ENCODE results near the gene TXNDC11. TPM values are rescaled to one million over a fixed set of nuclear protein-coding genes. Genes with fewer than 3 reads are reported as not detected.

TXNDC11 gene
- total RNA-seq, 1 donor from 2014 or later, result 36.1 TPM

GRCh38 chr16:11738742-11739544, 3.7 kb downstream of the TXNDC11 start:
- no peak for TF ChIP-seq CTCF (IDR thresholded peaks at IDR 0.05; ENCODE audit: insufficient read depth, low read length, poor library complexity, severe bottlenecking)
- DNase-seq (ENCODE audit: low read depth), result no peak
- Histone ChIP-seq H3K4me3 (ENCODE audit: low read depth, low read length) (no peak overlapping the region), H3K36me3 (ENCODE audit: control insufficient read depth, insufficient read depth, low read length) (peaks cover 3% of the 10 kb centered on the region), H3K27me3 (ENCODE audit: control insufficient read depth, insufficient read depth, low read length) (no peaks in the 10 kb centered on the region)

GRCh38 chr16:11737713-11738112, 4.9 kb downstream of the TXNDC11 start:
- no peak overlapping the region for H3K4me3 ChIP-seq (ENCODE audit: low read depth, low read length)
- no peak for DNase-seq (ENCODE audit: low read depth)
- no peaks in the 10 kb centered on the region for H3K27me3 ChIP-seq (ENCODE audit: control insufficient read depth, insufficient read depth, low read length)
- no peak for TF ChIP-seq CTCF (IDR thresholded peaks at IDR 0.05; ENCODE audit: insufficient read depth, low read length, poor library complexity, severe bottlenecking)
- H3K36me3 ChIP-seq (ENCODE audit: control insufficient read depth, insufficient read depth, low read length), result peaks cover 3% of the 10 kb centered on the region

- no peak overlapping the region for H3K4me3 ChIP-seq (ENCODE audit: low read depth, low read length)
- H3K36me3 ChIP-seq (ENCODE audit: control insufficient read depth, insufficient read depth, low read length), result peaks cover 3% of the 10 kb centered on the region
- no peaks in the 10 kb centered on the region for H3K27me3 ChIP-seq (ENCODE audit: control insufficient read depth, insufficient read depth, low read length)
- no peak for TF ChIP-seq CTCF (IDR thresholded peaks at IDR 0.05; ENCODE audit: insufficient read depth, low read length, poor library complexity, severe bottlenecking)
- DNase-seq (ENCODE audit: low read depth), result no peak
These were observed 5.8 kb downstream of the TXNDC11 start for GRCh38 chr16:11736903-11737302.

GRCh38 chr16:11735787-11736186, 6.9 kb downstream of the TXNDC11 start:
- no peaks in the 10 kb centered on the region for H3K27me3 ChIP-seq (ENCODE audit: control insufficient read depth, insufficient read depth, low read length)

GRCh38 chr16:11734653-11735043, 8.0 kb downstream of the TXNDC11 start:
- H3K4me3 ChIP-seq (ENCODE audit: low read depth, low read length), result no peak overlapping the region
- DNase-seq (ENCODE audit: low read depth), result no peak
- no peak for TF ChIP-seq CTCF (IDR thresholded peaks at IDR 0.05; ENCODE audit: insufficient read depth, low read length, poor library complexity, severe bottlenecking)
- peaks cover 3% of the 10 kb centered on the region for H3K36me3 ChIP-seq (ENCODE audit: control insufficient read depth, insufficient read depth, low read length)
- H3K27me3 ChIP-seq (ENCODE audit: control insufficient read depth, insufficient read depth, low read length), result no peaks in the 10 kb centered on the region

More at GRCh38 chr16:11735787-11736186, 6.9 kb downstream of the TXNDC11 start:
- peaks cover 3% of the 10 kb centered on the region for H3K36me3 ChIP-seq (ENCODE audit: control insufficient read depth, insufficient read depth, low read length)
- no peak for TF ChIP-seq CTCF (IDR thresholded peaks at IDR 0.05; ENCODE audit: insufficient read depth, low read length, poor library complexity, severe bottlenecking)
- DNase-seq (ENCODE audit: low read depth), result no peak
- no peak overlapping the region for H3K4me3 ChIP-seq (ENCODE audit: low read depth, low read length)
